ENCODE data around the gene SSBP4.

SSBP4 gene

GRCh38 chr19:18446811-18447359 lies 27.7 kb downstream of the SSBP4 start:
- H3K4me3 Mint-ChIP-seq = no peak overlapping the region
- H3K27me3 Mint-ChIP-seq = no peaks in the 10 kb centered on the region
- peak overlapping the region; percentile 22 for H3K27ac Mint-ChIP-seq
- peaks cover 2% of the 10 kb centered on the region for H3K9me3 Mint-ChIP-seq
- no peak for DNase-seq
- H3K4me1 Mint-ChIP-seq (ENCODE audit: low read depth) = peaks cover 11% of the 10 kb centered on the region
- H3K36me3 Mint-ChIP-seq (ENCODE audit: low read depth) = peaks cover 80% of the 10 kb centered on the region

- H3K4me3 Mint-ChIP-seq = no peak overlapping the region
- peaks cover 3% of the 10 kb centered on the region for H3K4me1 Mint-ChIP-seq (ENCODE audit: low read depth)
- no peaks in the 10 kb centered on the region for H3K27me3 Mint-ChIP-seq
- H3K27ac Mint-ChIP-seq = no peak overlapping the region
- peaks cover 75% of the 10 kb centered on the region for H3K36me3 Mint-ChIP-seq (ENCODE audit: low read depth)
- DNase-seq = no peak
- H3K9me3 Mint-ChIP-seq = no peaks in the 10 kb centered on the region
Observed at GRCh38 chr19:18449552-18449951, 30.4 kb downstream of the SSBP4 start.

- no peak for DNase-seq
- no peaks in the 10 kb centered on the region for H3K27me3 Mint-ChIP-seq
- H3K27ac Mint-ChIP-seq = no peak overlapping the region
- no peak overlapping the region for H3K4me3 Mint-ChIP-seq
- peaks cover 69% of the 10 kb centered on the region for H3K36me3 Mint-ChIP-seq (ENCODE audit: low read depth)
- H3K9me3 Mint-ChIP-seq = no peaks in the 10 kb centered on the region
- peaks cover 3% of the 10 kb centered on the region for H3K4me1 Mint-ChIP-seq (ENCODE audit: low read depth)
Observed at GRCh38 chr19:18450021-18450930, 31.1 kb downstream of the SSBP4 start.

GRCh38 chr19:18450931-18451836 lies 32.0 kb downstream of the SSBP4 start:
- peak; percentile 95 for DNase-seq
- no peaks in the 10 kb centered on the region for H3K9me3 Mint-ChIP-seq
- peaks cover 3% of the 10 kb centered on the region for H3K4me1 Mint-ChIP-seq (ENCODE audit: low read depth)
- no peaks in the 10 kb centered on the region for H3K27me3 Mint-ChIP-seq
- H3K36me3 Mint-ChIP-seq (ENCODE audit: low read depth) = peaks cover 73% of the 10 kb centered on the region
- H3K27ac Mint-ChIP-seq = no peak overlapping the region
- no peak overlapping the region for H3K4me3 Mint-ChIP-seq

GRCh38 chr19:18452386-18452785 lies 33.2 kb downstream of the SSBP4 start:
- Mint-ChIP-seq H3K27ac (no peak overlapping the region), H3K27me3 (no peaks in the 10 kb centered on the region), H3K4me1 (ENCODE audit: low read depth) (peaks cover 3% of the 10 kb centered on the region), H3K9me3 (no peaks in the 10 kb centered on the region), H3K4me3 (no peak overlapping the region), H3K36me3 (ENCODE audit: low read depth) (peaks cover 68% of the 10 kb centered on the region)
- no peak for DNase-seq

- Mint-ChIP-seq H3K27ac (peak overlapping the region; percentile 76), H3K27me3 (no peaks in the 10 kb centered on the region), H3K9me3 (no peaks in the 10 kb centered on the region), H3K4me1 (ENCODE audit: low read depth) (peaks cover 3% of the 10 kb centered on the region), H3K4me3 (no peak overlapping the region), H3K36me3 (ENCODE audit: low read depth) (peaks cover 68% of the 10 kb centered on the region)
- DNase-seq = no peak
Observed at GRCh38 chr19:18453269-18454024, 34.2 kb downstream of the SSBP4 start.

GRCh38 chr19:18456279-18456678 lies 37.1 kb downstream of the SSBP4 start:
- Mint-ChIP-seq H3K27me3 (no peaks in the 10 kb centered on the region), H3K27ac (peak overlapping the region; percentile 50), H3K36me3 (ENCODE audit: low read depth) (peaks cover 68% of the 10 kb centered on the region), H3K4me3 (no peak overlapping the region), H3K9me3 (no peaks in the 10 kb centered on the region), H3K4me1 (ENCODE audit: low read depth) (no peaks in the 10 kb centered on the region)
- no peak for DNase-seq

GRCh38 chr19:18456974-18457373 lies 37.8 kb downstream of the SSBP4 start:
- no peaks in the 10 kb centered on the region for H3K27me3 Mint-ChIP-seq
- no peaks in the 10 kb centered on the region for H3K9me3 Mint-ChIP-seq
- no peak overlapping the region for H3K27ac Mint-ChIP-seq
- peaks cover 75% of the 10 kb centered on the region for H3K36me3 Mint-ChIP-seq (ENCODE audit: low read depth)
- no peak for DNase-seq
- H3K4me3 Mint-ChIP-seq = no peak overlapping the region
- peaks cover 1% of the 10 kb centered on the region for H3K4me1 Mint-ChIP-seq (ENCODE audit: low read depth)

GRCh38 chr19:18457483-18458331 lies 38.5 kb downstream of the SSBP4 start:
- Mint-ChIP-seq H3K36me3 (ENCODE audit: low read depth) (peaks cover 74% of the 10 kb centered on the region), H3K27me3 (no peaks in the 10 kb centered on the region), H3K4me1 (ENCODE audit: low read depth) (peaks cover 2% of the 10 kb centered on the region), H3K9me3 (no peaks in the 10 kb centered on the region), H3K4me3 (no peak overlapping the region), H3K27ac (peak overlapping the region; percentile 19)
- no peak for DNase-seq

GRCh38 chr19:18460900-18461299 lies 41.7 kb downstream of the SSBP4 start:
- H3K27me3 Mint-ChIP-seq = no peaks in the 10 kb centered on the region
- H3K4me1 Mint-ChIP-seq (ENCODE audit: low read depth) = peaks cover 2% of the 10 kb centered on the region
- no peak overlapping the region for H3K27ac Mint-ChIP-seq
- H3K36me3 Mint-ChIP-seq (ENCODE audit: low read depth) = peaks cover 81% of the 10 kb centered on the region
- H3K4me3 Mint-ChIP-seq = no peak overlapping the region
- H3K9me3 Mint-ChIP-seq = no peaks in the 10 kb centered on the region
- no peak for DNase-seq

- H3K36me3 Mint-ChIP-seq (ENCODE audit: low read depth) = peaks cover 76% of the 10 kb centered on the region
- no peak overlapping the region for H3K4me3 Mint-ChIP-seq
- H3K9me3 Mint-ChIP-seq = no peaks in the 10 kb centered on the region
- peaks cover 2% of the 10 kb centered on the region for H3K4me1 Mint-ChIP-seq (ENCODE audit: low read depth)
- H3K27me3 Mint-ChIP-seq = no peaks in the 10 kb centered on the region
- DNase-seq = no peak
- H3K27ac Mint-ChIP-seq = peak overlapping the region; percentile 61
Observed at GRCh38 chr19:18461471-18461870, 42.3 kb downstream of the SSBP4 start.

GRCh38 chr19:18464646-18465045 lies 45.4 kb downstream of the SSBP4 start:
- DNase-seq = no peak
- Mint-ChIP-seq H3K36me3 (ENCODE audit: low read depth) (peaks cover 53% of the 10 kb centered on the region), H3K4me1 (ENCODE audit: low read depth) (peaks cover 15% of the 10 kb centered on the region), H3K4me3 (no peak overlapping the region), H3K27ac (peak overlapping the region; percentile 73), H3K9me3 (no peaks in the 10 kb centered on the region), H3K27me3 (no peaks in the 10 kb centered on the region)

- Mint-ChIP-seq H3K27ac (no peak overlapping the region), H3K4me1 (ENCODE audit: low read depth) (peaks cover 16% of the 10 kb centered on the region), H3K9me3 (no peaks in the 10 kb centered on the region), H3K27me3 (no peaks in the 10 kb centered on the region), H3K36me3 (ENCODE audit: low read depth) (peaks cover 50% of the 10 kb centered on the region), H3K4me3 (no peak overlapping the region)
- DNase-seq = no peak
Observed at GRCh38 chr19:18465214-18465963, 46.2 kb downstream of the SSBP4 start.

Data from activated T-cell treated with anti-CD3 and anti-CD28 coated beads, Interleukin-2, amount 50 U/mL, for 24 hours (primary cell).